SK-N-SH treated with all-trans-retinoic acid at 6 μM for 48 hours (cell line): ENCODE measurements around the gene CCR7.

ENCODE experiments used
- ATAC-seq: fragments of 200-7000 bp; cut with Tn5 transposase; 3 replicates; pipeline ENCODE4 v1.9.1; 2020; ENCODE audit warnings: mild to moderate bottlenecking, moderate library complexity
- ARNTL ChIP-seq: fragments of 450-650 bp; formaldehyde crosslinking; IDR thresholded peaks from 2 replicates; pipeline ENCODE4 v1.5.0; 2020; ENCODE audit warnings: low read depth, mild to moderate bottlenecking, moderate library complexity, borderline replicate concordance
- BACH2 ChIP-seq: fragments of 250-450 bp; sonication (Bioruptor Pico); IDR thresholded peaks from 2 replicates; pipeline ENCODE4 v1.9.0; 2021; ENCODE audit warnings: mild to moderate bottlenecking, borderline replicate concordance
- CREB5 ChIP-seq: fragments of 250-450 bp; sonication (Bioruptor Pico); IDR thresholded peaks from 2 replicates; pipeline ENCODE4 v1.5.1; 2020; ENCODE audit warnings: low read depth, mild to moderate bottlenecking, moderate library complexity
- CSDC2 ChIP-seq: fragments of 250-450 bp; sonication (Bioruptor Pico); IDR thresholded peaks from 2 replicates; pipeline ENCODE4 v1.5.0; 2020; ENCODE audit warnings: mild to moderate bottlenecking, moderate library complexity
- ESRRG ChIP-seq: fragments of 250-450 bp; sonication (Bioruptor Pico); IDR thresholded peaks from 2 replicates; pipeline ENCODE4 v1.6.1; 2021; ENCODE audit warnings: mild to moderate bottlenecking
- GLIS3 ChIP-seq: fragments of 250-450 bp; sonication (Bioruptor Pico); IDR thresholded peaks from 2 replicates; pipeline ENCODE4 v1.5.0; 2020; ENCODE audit warnings: mild to moderate bottlenecking, moderate library complexity
- ISL1 ChIP-seq: fragments of 250-450 bp; sonication (Bioruptor Pico); IDR thresholded peaks from 2 replicates; pipeline ENCODE4 v2.1.2; 2022; ENCODE audit warnings: mild to moderate bottlenecking, moderate library complexity
- PPARA ChIP-seq: fragments of 250-450 bp; sonication (Bioruptor Pico); IDR thresholded peaks from 2 replicates; pipeline ENCODE4 v1.5.0; 2020; ENCODE audit warnings: mild to moderate bottlenecking, borderline replicate concordance
- RARB ChIP-seq: fragments of 250-450 bp; sonication (Bioruptor Pico); IDR thresholded peaks from 2 replicates; pipeline ENCODE4 v1.8.0; 2021; ENCODE audit warnings: mild to moderate bottlenecking, moderate library complexity
- SNAI2 ChIP-seq: fragments of 250-450 bp; sonication (Bioruptor Pico); IDR thresholded peaks from 2 replicates; pipeline ENCODE4 v1.5.0; 2020; ENCODE audit warnings: mild to moderate bottlenecking, moderate library complexity
- TCF4 ChIP-seq: fragments of 250-450 bp; sonication (Bioruptor Pico); IDR thresholded peaks from 2 replicates; pipeline ENCODE4 v1.8.0; 2021; ENCODE audit warnings: mild to moderate bottlenecking, moderate library complexity, borderline replicate concordance
- TOX ChIP-seq: fragments of 250-450 bp; sonication (Bioruptor Pico); IDR thresholded peaks from 2 replicates; pipeline ENCODE4 v1.8.0; 2021; ENCODE audit warnings: mild to moderate bottlenecking, moderate library complexity, borderline replicate concordance
- TSHZ2 ChIP-seq: fragments of 250-450 bp; sonication (Bioruptor Pico); IDR thresholded peaks from 2 replicates; pipeline ENCODE4 v1.5.0; 2020; ENCODE audit warnings: mild to moderate bottlenecking, moderate library complexity
- ZC3H10 ChIP-seq: fragments of 250-450 bp; sonication (Bioruptor Pico); IDR thresholded peaks from 2 replicates; pipeline ENCODE4 v1.5.1; 2021; ENCODE audit warnings: mild to moderate bottlenecking, moderate library complexity
- ZFP3 ChIP-seq: fragments of 250-450 bp; sonication (Bioruptor Pico); IDR thresholded peaks from 2 replicates; pipeline ENCODE4 v1.5.0; 2020; ENCODE audit warnings: mild to moderate bottlenecking, moderate library complexity
- ZFP30 ChIP-seq: fragments of 450-650 bp; formaldehyde crosslinking; IDR thresholded peaks from 2 replicates; pipeline ENCODE4 v1.5.0; 2022; ENCODE audit warnings: mild to moderate bottlenecking, moderate library complexity
- ZNF565 ChIP-seq: fragments of 450-650 bp; formaldehyde crosslinking; conservative IDR thresholded peaks from 2 replicates; pipeline ENCODE4 v1.5.0; 2020; ENCODE audit warnings: low read depth, mild to moderate bottlenecking, moderate library complexity
- ZNF8 ChIP-seq: fragments of 450-650 bp; formaldehyde crosslinking; IDR thresholded peaks from 2 replicates; pipeline ENCODE4 v1.5.0; 2020; ENCODE audit warnings: mild to moderate bottlenecking, moderate library complexity
- TF ChIP-seq, protein P1 (sequence below): fragments of 250-450 bp; sonication (Bioruptor Pico); IDR thresholded peaks from 2 replicates; pipeline ENCODE4 v1.5.1; 2021; ENCODE audit warnings: mild to moderate bottlenecking, moderate library complexity
- TF ChIP-seq, protein P2 (sequence below): fragments of 250-450 bp; sonication (Bioruptor Pico); IDR thresholded peaks from 2 replicates; pipeline ENCODE4 v1.8.0; 2021; ENCODE audit warnings: low read depth, mild to moderate bottlenecking, moderate library complexity, borderline replicate concordance

The CCR7 gene

DNA sequence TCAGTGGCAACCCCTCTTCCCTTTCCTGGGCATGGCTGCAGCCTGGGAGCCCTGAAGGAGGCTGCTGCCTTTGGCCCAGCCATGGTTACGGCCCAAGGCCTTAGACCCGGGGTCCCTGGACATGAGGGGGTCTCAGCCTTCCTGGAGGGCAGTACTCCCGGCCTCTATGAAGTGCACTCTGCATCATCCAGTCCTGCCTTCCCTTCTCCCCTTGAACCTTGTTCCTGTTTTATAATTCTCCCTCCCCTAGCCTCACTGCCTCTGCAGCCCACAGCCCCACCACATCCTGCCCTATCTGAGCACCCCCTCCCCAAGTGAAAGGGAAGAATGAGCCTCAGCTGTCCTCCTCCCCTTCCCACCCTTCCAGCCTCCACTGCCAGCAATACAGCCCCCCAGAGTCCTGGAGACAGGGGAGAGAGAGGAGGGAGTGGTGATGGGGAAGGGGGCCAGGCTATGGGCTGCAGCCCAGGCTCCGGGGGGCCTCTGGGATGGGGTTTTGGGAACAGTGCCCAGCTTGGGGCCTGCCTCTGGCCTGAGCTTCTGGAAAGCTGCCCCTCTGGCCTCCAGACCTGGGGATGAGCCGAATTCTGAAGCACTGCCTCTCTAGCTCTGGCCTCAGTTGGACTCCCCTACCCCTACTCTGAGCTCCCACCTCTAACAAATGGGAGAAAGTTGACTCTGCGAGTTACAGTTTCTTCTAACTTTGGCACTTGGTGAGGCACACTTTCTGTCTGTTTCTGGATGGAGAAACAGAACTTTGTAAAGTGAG is 7.6 kb downstream of the CCR7 start:
- ATAC-seq = no peak
- no peak for TF ChIP-seq TSHZ2 (CRISPR knock-in tag)
- TF ChIP-seq RARB (CRISPR knock-in tag) = no peak
- no peak for TF ChIP-seq SNAI2
- no peak for TF ChIP-seq ARNTL
- no peak for TF ChIP-seq ZNF565 (CRISPR knock-in tag)
- TF ChIP-seq ZFP3 = no peak
- TF ChIP-seq TOX = no peak
- no peak for TF ChIP-seq CSDC2
- no peak for TF ChIP-seq ESRRG
- no peak for TF ChIP-seq ZNF8
- TF ChIP-seq, protein P1, sequence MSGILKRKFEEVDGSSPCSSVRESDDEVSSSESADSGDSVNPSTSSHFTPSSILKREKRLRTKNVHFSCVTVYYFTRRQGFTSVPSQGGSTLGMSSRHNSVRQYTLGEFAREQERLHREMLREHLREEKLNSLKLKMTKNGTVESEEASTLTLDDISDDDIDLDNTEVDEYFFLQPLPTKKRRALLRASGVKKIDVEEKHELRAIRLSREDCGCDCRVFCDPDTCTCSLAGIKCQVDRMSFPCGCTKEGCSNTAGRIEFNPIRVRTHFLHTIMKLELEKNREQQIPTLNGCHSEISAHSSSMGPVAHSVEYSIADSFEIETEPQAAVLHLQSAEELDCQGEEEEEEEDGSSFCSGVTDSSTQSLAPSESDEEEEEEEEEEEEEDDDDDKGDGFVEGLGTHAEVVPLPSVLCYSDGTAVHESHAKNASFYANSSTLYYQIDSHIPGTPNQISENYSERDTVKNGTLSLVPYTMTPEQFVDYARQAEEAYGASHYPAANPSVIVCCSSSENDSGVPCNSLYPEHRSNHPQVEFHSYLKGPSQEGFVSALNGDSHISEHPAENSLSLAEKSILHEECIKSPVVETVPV (CRISPR knock-in tag) = no peak
- TF ChIP-seq GLIS3 (CRISPR knock-in tag) = no peak

GRCh38 chr17:40556884-40557414 is 8.3 kb downstream of the CCR7 start:
- ATAC-seq = no peak; the same call in 2 of the 3 replicates
- TF ChIP-seq TSHZ2 (CRISPR knock-in tag) = peak; percentile 16; the same call in 1 of the 2 replicates
- TF ChIP-seq ZFP30 (CRISPR knock-in tag) = no peak
- TF ChIP-seq BACH2 (CRISPR knock-in tag) = no peak

- ATAC-seq = no peak
- TF ChIP-seq ARNTL (no peak), PPARA (CRISPR knock-in tag) (no peak), TSHZ2 (CRISPR knock-in tag) (no peak), ZFP30 (CRISPR knock-in tag) (no peak), SNAI2 (no peak), GLIS3 (CRISPR knock-in tag) (no peak), ZNF8 (no peak), RARB (CRISPR knock-in tag) (no peak), CREB5 (CRISPR knock-in tag) (no peak), BACH2 (CRISPR knock-in tag) (no peak), ISL1 (CRISPR knock-in tag) (no peak), ZC3H10 (CRISPR knock-in tag) (no peak), TOX (no peak), TCF4 (CRISPR knock-in tag) (no peak), ZNF565 (CRISPR knock-in tag) (no peak), CSDC2 (no peak), ESRRG (no peak)
- TF ChIP-seq, protein P2, sequence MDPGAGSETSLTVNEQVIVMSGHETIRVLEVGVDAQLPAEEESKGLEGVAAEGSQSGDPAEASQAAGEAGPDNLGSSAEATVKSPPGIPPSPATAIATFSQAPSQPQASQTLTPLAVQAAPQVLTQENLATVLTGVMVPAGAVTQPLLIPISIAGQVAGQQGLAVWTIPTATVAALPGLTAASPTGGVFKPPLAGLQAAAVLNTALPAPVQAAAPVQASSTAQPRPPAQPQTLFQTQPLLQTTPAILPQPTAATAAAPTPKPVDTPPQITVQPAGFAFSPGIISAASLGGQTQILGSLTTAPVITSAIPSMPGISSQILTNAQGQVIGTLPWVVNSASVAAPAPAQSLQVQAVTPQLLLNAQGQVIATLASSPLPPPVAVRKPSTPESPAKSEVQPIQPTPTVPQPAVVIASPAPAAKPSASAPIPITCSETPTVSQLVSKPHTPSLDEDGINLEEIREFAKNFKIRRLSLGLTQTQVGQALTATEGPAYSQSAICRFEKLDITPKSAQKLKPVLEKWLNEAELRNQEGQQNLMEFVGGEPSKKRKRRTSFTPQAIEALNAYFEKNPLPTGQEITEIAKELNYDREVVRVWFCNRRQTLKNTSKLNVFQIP (CRISPR knock-in tag) = no peak
Measured at GRCh38 chr17:40556198-40556661, 9.0 kb downstream of the CCR7 start.
